K562 (cell line): ENCODE data around the gene HEXIM2. TPM values are rescaled to one million over a fixed set of nuclear protein-coding genes. Genes with fewer than 3 reads are reported as not detected.

Source experiments
- ASH1L ChIP-seq: fragments of 450-650 bp; IDR thresholded peaks from 2 replicates; pipeline ENCODE4 v1.6.1; 2018; ENCODE audit warnings: borderline replicate concordance, mild to moderate bottlenecking, low read depth; ENCODE audit not compliant: partially characterized antibody
- CBFA2T3 ChIP-seq: fragments of 450-650 bp; IDR thresholded peaks from 2 replicates; pipeline ENCODE4 v1.6.1; 2017
- CHD2 ChIP-seq: IDR thresholded peaks from 2 replicates; pipeline ENCODE4 v1.6.1; 2011; ENCODE audit warnings: low read depth, low read length
- CREB5 ChIP-seq: fragments of 250-450 bp; sonication (Bioruptor Pico); IDR thresholded peaks from 2 replicates; pipeline ENCODE4 v1.5.0; 2020; ENCODE audit warnings: mild to moderate bottlenecking
- CSDE1 ChIP-seq, 2 experiments: fragments of 450-650 bp; IDR thresholded peaks; 2 replicates each; pipeline ENCODE4 v1.6.1; 2016; ENCODE audit warnings: mild to moderate bottlenecking in 1 of 2
- DNMT1 ChIP-seq: fragments of 450-650 bp; IDR thresholded peaks from 2 replicates; pipeline ENCODE4 v1.6.1; 2016; ENCODE audit warnings: antibody characterized with exemption, mild to moderate bottlenecking
- E2F5 ChIP-seq: sonication (generic); formaldehyde crosslinking; IDR thresholded peaks from 2 replicates; pipeline ENCODE4 v1.8.0; 2022; ENCODE audit warnings: mild to moderate bottlenecking, missing genetic modification reagents
- ELK1 ChIP-seq: sonication (generic); formaldehyde crosslinking; IDR thresholded peaks from 2 replicates; pipeline ENCODE4 v1.8.1; 2022; ENCODE audit warnings: missing genetic modification reagents
- FOXA1 ChIP-seq: fragments of 450-650 bp; IDR thresholded peaks from 2 replicates; pipeline ENCODE4 v1.6.1; 2016; ENCODE audit warnings: mild to moderate bottlenecking, borderline replicate concordance
- HMG20B ChIP-seq: fragments of 250-450 bp; sonication (Bioruptor Pico); IDR thresholded peaks from 2 replicates; pipeline ENCODE4 v1.5.0; 2021; ENCODE audit warnings: mild to moderate bottlenecking
- HSF4 ChIP-seq: fragments of 250-450 bp; sonication (Bioruptor Pico); IDR thresholded peaks from 2 replicates; pipeline ENCODE4 v2.1.2; 2022; ENCODE audit warnings: mild to moderate bottlenecking, moderate library complexity, borderline replicate concordance
- SMARCB1 ChIP-seq: IDR thresholded peaks from 2 replicates; pipeline ENCODE4 v1.6.1; 2011; ENCODE audit warnings: improper control_type of control experiment, low read depth; ENCODE audit not compliant: insufficient read length
- SMARCC2 ChIP-seq: fragments of 450-650 bp; IDR thresholded peaks from 2 replicates; pipeline ENCODE4 v1.6.1; 2017; ENCODE audit warnings: antibody characterized with exemption, moderate library complexity, mild to moderate bottlenecking, low read depth
- SREBF1 ChIP-seq: fragments of 150-350 bp; IDR thresholded peaks from 2 replicates; pipeline ENCODE4 v1.6.1; 2014; ENCODE audit warnings: antibody characterized with exemption, low read depth, low read length, borderline replicate concordance
- STAG1 ChIP-seq: sonication (generic); formaldehyde crosslinking; IDR thresholded peaks from 2 replicates; pipeline ENCODE4 v1.5.0; 2020; ENCODE audit warnings: missing genetic modification reagents, borderline replicate concordance
- THAP12 ChIP-seq: fragments of 250-450 bp; sonication (Bioruptor Pico); IDR thresholded peaks from 2 replicates; pipeline ENCODE4 v1.9.0; 2021; ENCODE audit warnings: mild to moderate bottlenecking, inconsistent platforms
- TRIM28 ChIP-seq: fragments of 450-650 bp; IDR thresholded peaks from 2 replicates; pipeline ENCODE4 v1.6.1; 2017
- ZBTB34 ChIP-seq: fragments of 250-450 bp; sonication (Bioruptor Pico); IDR thresholded peaks from 2 replicates; pipeline ENCODE4 v1.8.0; 2021; ENCODE audit warnings: mild to moderate bottlenecking, moderate library complexity
- ZNF224 ChIP-seq: sonication (generic); formaldehyde crosslinking; IDR thresholded peaks from 2 replicates; pipeline ENCODE4 v1.8.0; 2022; ENCODE audit warnings: mild to moderate bottlenecking, missing genetic modification reagents
- ZNF280A ChIP-seq: fragments of 450-650 bp; IDR thresholded peaks from 2 replicates; pipeline ENCODE4 v1.6.1; 2018; ENCODE audit warnings: mild to moderate bottlenecking, low read depth; ENCODE audit not compliant: partially characterized antibody
- polyA plus RNA-seq, 8 experiments: library from polyadenylated mRNA; depleted of rRNA in 4 of 8; stranded (reverse) in 5 of 8; unstranded in 3 of 8; fragments of >200 nt; fragmentation: Nextera tagmentation in 2 of 8; fragmentation: Illumina TruSeq in 1 of 8; extraction: Ambion mirVana in 2 of 8; extraction: Trizol in 1 of 8; gene quantifications; 2 replicates each; pipeline versions ENCODE4 v1.2.1 to v1.2.3, GENCODE V29; 2011 to 2014; ENCODE audit warnings: inconsistent platforms in 1 of 8, missing spikeins in 1 of 8
- total RNA-seq, 7 experiments: library from RNA; depleted of rRNA in 6 of 7; stranded (reverse); fragments of >200 nt in 6 of 7; fragmentation: Illumina TruSeq in 2 of 7; extraction: Trizol in 2 of 7; gene quantifications; 2 replicates each; pipeline versions ENCODE4 v1.2.1 to v1.2.3, GENCODE V29; 2011 to 2021; ENCODE audit warnings: low replicate concordance in 1 of 7

Gene HEXIM2
- total and polyA plus RNA-seq, 9 of the 15 experiments (the other 6 are each of a cell fraction or from before 2014, with no cell fraction given) = 0.69 to 3.4 (median 1.1) TPM; not detected in 2

GRCh38 chr17:45147581-45148182, 14.0 kb upstream of the HEXIM2 start (continued):
- TF ChIP-seq ZBTB34 (CRISPR knock-in tag) = no peak
- peak; percentile 66 for TF ChIP-seq THAP12 (CRISPR knock-in tag)
- TF ChIP-seq ELK1 = no peak
- TF ChIP-seq STAG1 (CRISPR knock-in tag) = no peak
- TF ChIP-seq DNMT1 = 0 out of 2 replicates have a peak, but pooled peaks have one; percentile 65
- TF ChIP-seq FOXA1 = no peak
- TF ChIP-seq SMARCC2 = no peak
- no peak for TF ChIP-seq HMG20B (CRISPR knock-in tag)
- TF ChIP-seq SREBF1 = no peak
- no peak for TF ChIP-seq E2F5 (CRISPR knock-in tag)
- TF ChIP-seq ZNF224 (CRISPR knock-in tag) = no peak
- TF ChIP-seq ZNF280A = no peak
- peak in 1 of 2 experiments; percentile 22; a peak in 1 of 4 replicates for TF ChIP-seq CSDE1 (IDR thresholded peaks at IDR 0.05)
- no peak for TF ChIP-seq HSF4
- TF ChIP-seq CBFA2T3 = 0 out of 2 replicates have a peak, but pooled peaks have one; percentile 26
- TF ChIP-seq CHD2 = peak; percentile 92
- peak; percentile 81 for TF ChIP-seq ASH1L
- TF ChIP-seq CREB5 (CRISPR knock-in tag) = peak; percentile 56; the same call in 1 of the 2 replicates
- peak; percentile 83; the same call in 1 of the 2 replicates for TF ChIP-seq TRIM28
- no peak for TF ChIP-seq SMARCB1
